EH (cell line): ENCODE data around the gene SERPINB4.
"Not testable (repeated sequence)": the region's sequence is repeated elsewhere in the genome, so short reads cannot be mapped to it uniquely, and the experiment has no call there.

Source experiments
- DNase-seq: peaks from one replicate; pipeline ENCODE4 v3.0.0-alpha.2; 2015; ENCODE audit warnings: low read depth

SERPINB4 gene

GRCh38 chr18:63644142-63644541 lies at the start of gene SERPINB4:
SERPINB4 (minus strand) TSS chr18:63644256; CDS start chr18:63643577, 679 bp downstream.
- DNase-seq = not testable (repeated sequence)

- no peak for DNase-seq
Observed at GRCh38 chr18:63689064-63689463, 45.0 kb upstream of the SERPINB4 start.

- peak; percentile 66 for DNase-seq
Observed at GRCh38 chr18:63686871-63687270, 42.8 kb upstream of the SERPINB4 start.

- DNase-seq = no peak
Observed at GRCh38 chr18:63684718-63685117, 40.7 kb upstream of the SERPINB4 start.

GRCh38 chr18:63683890-63684289 lies 39.8 kb upstream of the SERPINB4 start:
- DNase-seq = no peak

GRCh38 chr18:63683152-63683551 lies 39.1 kb upstream of the SERPINB4 start:
- DNase-seq = peak; percentile 97

- no peak for DNase-seq
Observed at GRCh38 chr18:63681449-63682340, 37.6 kb upstream of the SERPINB4 start.

- no peak for DNase-seq
Observed at GRCh38 chr18:63679820-63680606, 36.0 kb upstream of the SERPINB4 start.

- peak; percentile 51 for DNase-seq
Observed at GRCh38 chr18:63677500-63678225, 33.6 kb upstream of the SERPINB4 start.

- DNase-seq = peak; percentile 30
Observed at GRCh38 chr18:63676526-63677323, 32.7 kb upstream of the SERPINB4 start.

- peak; percentile 17 for DNase-seq
Observed at GRCh38 chr18:63664571-63664970, 20.5 kb upstream of the SERPINB4 start.

- not testable (repeated sequence) for DNase-seq
Observed at GRCh38 chr18:63661750-63662149, 17.7 kb upstream of the SERPINB4 start, which contains the start of gene SERPINB3. SERPINB3 (minus strand) TSS chr18:63661893; CDS start chr18:63661216, 677 bp downstream.

GRCh38 chr18:63658920-63659319 lies 14.9 kb upstream of the SERPINB4 start:
- DNase-seq = peak; percentile 47

- peak; percentile 43 for DNase-seq
Observed at GRCh38 chr18:63650271-63650670, 6.2 kb upstream of the SERPINB4 start.

GRCh38 chr18:63648241-63648640 lies 4.2 kb upstream of the SERPINB4 start:
- peak; percentile 76 for DNase-seq

GRCh38 chr18:63646936-63647335 lies 2.9 kb upstream of the SERPINB4 start:
- DNase-seq = peak; percentile 54

GRCh38 chr18:63644694-63645093 lies 638 bp upstream of the SERPINB4 start:
- peak; percentile 10 for DNase-seq

- not testable (repeated sequence) for DNase-seq
Observed at GRCh38 chr18:63642668-63643356, 1.2 kb downstream of the SERPINB4 start.

- DNase-seq = peak; percentile 35
Observed at GRCh38 chr18:63641157-63641680, 2.8 kb downstream of the SERPINB4 start.

GRCh38 chr18:63637703-63638102 lies 6.4 kb downstream of the SERPINB4 start:
- DNase-seq = no peak
